M059J (cell line): ENCODE data around the gene PML. TPM values are rescaled to one million over a fixed set of nuclear protein-coding genes. Genes with fewer than 3 reads are reported as not detected.
A peak's percentile ranks its signal among the peaks of the same experiment; 100 is the strongest.

ENCODE experiments used
- DNase-seq: peaks from one replicate; pipeline ENCODE4 v3.0.0-alpha.2; 2012; ENCODE audit warnings: low read depth
- total RNA-seq: library from RNA; depleted of rRNA; stranded (reverse); fragments of >200 nt; shearing (Covaris generic); gene quantifications from 2 replicates; pipeline ENCODE4 v1.2.3, GENCODE V29; 2014

The PML gene
- total RNA-seq, 1 experiment from 2014 or later, result 74.6 TPM

DNA sequence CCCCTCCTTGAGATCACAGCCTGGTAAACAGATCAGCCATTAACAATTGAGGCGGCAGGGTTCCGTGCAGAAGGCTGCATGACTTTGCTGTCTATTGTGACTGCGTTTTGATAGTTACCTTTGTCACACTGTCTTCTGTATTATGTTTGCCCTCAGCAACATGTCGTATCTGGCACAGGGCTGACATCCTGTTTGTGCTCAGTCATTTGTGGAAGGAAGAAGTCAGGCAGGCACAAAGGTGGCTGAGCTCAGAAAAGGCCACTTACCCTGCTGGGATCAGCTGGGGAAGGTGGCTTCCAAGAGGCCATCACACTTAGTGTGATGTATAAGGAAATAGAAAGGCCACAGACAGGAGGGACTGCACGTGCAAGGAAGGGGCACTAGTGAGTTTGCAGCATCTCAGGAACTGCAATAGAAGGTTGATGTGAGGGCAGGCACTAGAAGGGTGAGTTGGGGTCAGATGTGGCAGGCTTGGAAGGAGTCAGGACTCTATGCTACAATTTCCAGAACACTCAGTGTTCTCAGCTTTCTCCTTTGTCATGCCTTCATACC is 13.4 kb downstream of the PML start:
- DNase-seq, result no peak

DNA sequence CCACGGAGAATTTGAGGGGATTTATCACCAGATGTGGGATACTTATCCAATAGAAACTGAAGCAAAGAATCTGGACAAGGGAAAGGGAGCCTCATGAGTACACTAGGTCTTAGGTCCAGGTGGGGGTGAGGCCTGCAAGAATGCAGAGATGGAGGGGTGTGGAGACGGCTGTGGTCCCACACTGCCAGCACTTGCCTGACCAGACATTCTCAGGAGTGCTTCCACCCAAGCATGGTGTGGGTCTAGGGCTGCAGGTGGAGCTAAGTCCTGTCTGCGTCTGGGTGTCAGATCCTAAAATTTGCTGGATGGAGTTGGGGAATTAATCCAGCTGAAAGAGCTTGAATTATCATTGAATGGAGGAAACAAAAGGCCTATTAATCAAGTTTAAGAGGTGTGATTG is 14.4 kb downstream of the PML start:
- no peak for DNase-seq

DNA sequence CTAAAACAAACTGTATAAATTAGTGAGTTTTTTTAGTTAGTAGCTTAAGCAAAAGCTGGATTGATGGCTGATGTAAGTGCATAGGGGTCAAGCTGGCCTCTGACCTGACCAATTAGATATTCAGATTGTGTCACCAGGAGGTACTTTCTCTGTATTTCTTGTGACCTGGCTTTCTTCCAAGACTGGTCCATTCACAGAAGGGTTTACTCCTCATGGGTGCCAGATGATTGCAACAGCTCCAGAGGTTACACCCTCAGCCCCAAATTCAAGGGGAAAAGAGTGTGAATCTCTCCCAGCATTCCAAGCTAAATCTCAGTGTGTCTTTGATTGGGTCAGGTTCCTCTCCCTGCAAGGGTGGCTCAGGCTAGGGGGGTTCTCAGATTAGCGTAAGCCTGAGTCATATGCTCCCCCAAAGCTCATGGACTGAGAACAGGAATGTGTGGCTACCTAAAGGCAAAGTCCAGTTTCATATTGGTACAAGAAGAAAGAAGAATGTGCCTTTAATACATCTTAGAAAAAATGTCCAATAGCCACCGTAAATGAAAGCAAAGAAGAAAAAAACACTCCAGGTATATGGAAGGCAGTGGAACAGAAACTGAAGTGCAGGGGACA is 16.5 kb downstream of the PML start:
- peak; percentile 30 for DNase-seq

DNA sequence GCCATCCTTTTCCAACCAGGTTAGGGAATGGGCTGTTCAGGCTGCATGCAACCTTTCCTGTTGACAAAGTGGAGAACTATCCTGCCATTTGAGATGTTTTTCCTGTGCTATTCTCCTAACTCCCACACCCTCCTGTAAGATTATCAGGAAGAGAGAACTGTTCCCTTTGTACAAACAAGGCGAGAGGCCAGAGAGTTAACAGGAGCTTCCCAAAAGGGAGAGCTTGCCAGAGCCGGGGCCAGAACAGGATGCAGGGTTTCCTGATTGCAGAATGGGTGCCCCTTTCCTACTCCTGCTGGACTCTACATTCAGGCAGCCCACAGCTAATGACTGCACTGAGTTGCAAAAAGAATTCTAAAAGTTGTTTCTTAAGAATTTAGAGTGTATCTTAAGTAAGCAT is 17.1 kb downstream of the PML start:
- no peak for DNase-seq

DNA sequence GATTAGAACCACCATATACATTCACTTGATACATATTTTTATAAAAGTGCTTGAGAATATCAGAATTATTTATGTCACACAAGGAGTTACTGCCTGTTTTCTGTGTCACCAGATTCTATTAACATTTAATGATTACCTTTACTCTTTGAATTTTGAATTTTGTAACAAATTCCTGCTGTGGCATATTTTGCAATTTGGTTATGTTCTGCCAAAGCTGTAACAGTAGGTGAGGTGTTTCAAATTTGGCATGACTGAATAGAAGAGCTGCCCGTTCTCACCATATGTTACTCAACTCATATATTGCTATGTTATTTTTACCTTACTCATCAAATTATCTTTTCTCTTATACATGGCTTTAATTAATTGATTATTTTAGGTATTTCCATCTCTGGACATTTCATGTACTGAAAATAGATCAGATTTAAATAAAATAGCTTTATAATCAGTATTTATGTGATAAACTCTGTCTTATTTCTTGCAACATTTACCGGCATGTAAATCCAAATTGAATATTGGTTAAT is 18.9 kb downstream of the PML start:
- no peak for DNase-seq

DNA sequence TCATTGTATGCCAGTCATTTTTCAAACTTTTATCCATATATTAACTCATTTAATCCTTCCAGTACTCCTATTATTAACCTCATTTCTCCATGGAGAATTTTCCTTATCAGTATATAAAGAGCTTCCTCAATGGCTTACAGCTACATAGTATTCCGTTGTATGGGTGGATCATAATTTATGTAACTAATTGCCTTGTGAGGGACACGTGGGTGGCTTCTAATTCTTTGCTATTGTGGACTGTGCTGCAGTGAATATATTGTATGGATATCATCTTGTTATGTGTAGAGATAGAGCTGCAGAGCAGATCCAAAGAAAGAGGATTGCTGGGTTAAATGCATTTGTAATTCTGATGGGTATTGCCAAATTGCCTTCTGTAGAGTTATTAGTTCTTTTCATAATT is 25.2 kb downstream of the PML start:
- DNase-seq, result no peak

DNA sequence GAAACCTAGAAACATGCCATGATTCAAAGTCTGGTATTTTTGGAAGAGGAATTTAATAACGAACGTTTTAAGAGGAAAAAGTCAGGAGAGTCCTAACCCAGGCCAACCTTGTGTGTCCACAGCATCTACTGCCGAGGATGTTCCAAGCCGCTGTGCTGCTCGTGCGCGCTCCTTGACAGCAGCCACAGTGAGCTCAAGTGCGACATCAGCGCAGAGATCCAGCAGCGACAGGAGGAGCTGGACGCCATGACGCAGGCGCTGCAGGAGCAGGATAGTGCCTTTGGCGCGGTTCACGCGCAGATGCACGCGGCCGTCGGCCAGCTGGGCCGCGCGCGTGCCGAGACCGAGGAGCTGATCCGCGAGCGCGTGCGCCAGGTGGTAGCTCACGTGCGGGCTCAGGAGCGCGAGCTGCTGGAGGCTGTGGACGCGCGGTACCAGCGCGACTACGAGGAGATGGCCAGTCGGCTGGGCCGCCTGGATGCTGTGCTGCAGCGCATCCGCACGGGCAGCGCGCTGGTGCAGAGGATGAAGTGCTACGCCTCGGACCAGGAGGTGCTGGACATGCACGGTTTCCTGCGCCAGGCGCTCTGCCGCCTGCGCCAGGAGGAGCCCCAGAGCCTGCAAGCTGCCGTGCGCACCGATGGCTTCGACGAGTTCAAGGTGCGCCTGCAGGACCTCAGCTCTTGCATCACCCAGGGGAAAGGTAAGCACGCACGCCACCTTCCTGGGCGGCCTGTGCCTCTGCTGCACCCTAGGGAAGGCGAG is 28.4 kb downstream of the PML start:
- DNase-seq, result no peak

DNA sequence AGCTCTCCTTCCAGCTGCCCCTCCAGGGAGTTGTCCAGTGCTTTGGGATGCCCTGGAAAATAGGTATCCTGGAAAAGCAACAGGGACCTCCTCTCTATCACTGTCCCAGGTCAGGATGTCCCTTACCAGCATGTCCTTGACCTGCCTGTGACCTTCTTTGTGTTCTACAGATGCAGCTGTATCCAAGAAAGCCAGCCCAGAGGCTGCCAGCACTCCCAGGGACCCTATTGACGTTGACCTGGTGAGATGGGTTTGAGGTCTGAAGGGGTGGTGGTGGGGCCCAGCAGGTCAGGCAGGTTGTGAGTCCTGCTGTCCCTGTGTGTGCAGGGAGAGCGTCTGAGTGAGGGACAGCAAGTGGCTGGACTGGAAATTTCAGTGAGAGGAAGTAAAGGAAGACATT is 30.2 kb downstream of the PML start:
- DNase-seq, result no peak

DNA sequence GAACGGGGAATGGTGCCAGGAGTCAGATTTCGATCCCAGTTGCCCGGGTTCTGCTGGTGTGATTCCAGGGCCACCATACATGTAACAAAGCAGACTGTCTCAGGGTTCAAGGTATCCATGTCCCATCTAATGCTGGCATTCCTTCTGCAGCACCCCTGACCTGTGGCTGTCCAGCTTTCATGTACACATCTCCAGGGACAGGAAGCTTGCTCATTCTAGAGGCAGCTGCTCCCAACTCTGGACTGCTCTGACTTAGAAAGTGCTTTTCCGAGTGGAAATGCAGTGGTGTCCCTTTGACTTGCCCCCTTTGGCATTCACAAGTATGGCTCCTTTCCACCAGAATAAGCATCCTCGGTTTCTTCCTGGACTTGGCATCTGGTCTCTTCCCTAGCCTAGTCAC is 30.9 kb downstream of the PML start:
- no peak for DNase-seq

DNA sequence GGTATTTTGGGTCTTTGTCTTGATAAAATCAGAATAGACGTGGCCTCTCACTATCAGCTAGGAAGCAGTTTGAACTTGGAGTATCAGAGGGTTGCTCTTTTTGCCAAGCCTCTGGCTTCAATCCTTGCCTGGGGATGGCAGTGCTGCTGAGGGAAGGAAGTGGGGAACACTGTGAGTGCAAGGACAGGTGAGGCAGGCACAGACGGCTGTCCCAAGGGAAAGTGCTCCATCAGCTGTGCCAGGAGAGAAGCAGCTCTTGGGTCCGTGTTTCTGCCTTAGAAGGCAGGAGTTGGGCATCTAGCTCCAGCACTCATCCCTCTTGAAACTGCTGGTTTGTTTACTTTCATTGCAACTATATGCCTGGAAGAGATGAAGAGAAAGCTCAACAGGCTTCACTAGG is 33.2 kb downstream of the PML start:
- DNase-seq, result no peak

DNA sequence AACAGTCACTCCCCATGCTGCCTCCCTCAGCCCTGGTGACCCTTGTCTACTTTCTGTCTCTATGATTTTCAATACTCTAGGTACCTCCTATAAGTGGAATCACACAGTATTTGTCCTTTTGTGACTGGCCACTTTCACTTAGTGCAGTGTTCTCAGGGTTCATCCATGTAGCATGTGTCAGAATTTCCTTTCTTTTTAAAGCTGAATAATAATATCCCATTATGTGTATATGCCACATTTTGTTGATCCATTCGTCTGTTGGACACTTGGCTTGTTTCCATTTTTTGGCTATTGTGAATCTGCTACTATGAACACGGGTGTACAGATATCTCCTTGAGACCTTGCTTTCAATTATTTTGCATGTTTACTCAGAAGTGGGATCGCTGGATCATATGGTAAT is 34.1 kb downstream of the PML start:
- DNase-seq, result no peak

DNA sequence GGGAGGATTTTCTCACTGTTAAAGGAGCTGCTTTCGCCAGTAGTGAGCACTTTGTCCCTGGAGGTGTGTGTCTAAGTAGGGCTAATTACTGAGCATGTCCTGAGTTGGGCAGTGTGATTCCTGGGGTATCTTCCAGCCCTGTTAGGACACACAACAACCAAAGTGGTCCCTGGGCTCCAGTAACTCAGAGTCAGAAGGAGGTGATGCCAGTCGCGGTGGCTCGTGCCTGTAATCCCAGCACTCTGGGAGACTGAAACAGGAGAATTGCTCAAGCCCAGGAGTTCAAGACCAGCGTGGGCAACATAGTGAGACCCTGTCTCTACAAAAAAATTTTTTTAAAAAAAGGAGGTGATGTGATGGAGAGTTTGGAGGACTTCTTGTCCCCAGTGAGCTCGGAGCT is 37.5 kb downstream of the PML start:
- no peak for DNase-seq

DNA sequence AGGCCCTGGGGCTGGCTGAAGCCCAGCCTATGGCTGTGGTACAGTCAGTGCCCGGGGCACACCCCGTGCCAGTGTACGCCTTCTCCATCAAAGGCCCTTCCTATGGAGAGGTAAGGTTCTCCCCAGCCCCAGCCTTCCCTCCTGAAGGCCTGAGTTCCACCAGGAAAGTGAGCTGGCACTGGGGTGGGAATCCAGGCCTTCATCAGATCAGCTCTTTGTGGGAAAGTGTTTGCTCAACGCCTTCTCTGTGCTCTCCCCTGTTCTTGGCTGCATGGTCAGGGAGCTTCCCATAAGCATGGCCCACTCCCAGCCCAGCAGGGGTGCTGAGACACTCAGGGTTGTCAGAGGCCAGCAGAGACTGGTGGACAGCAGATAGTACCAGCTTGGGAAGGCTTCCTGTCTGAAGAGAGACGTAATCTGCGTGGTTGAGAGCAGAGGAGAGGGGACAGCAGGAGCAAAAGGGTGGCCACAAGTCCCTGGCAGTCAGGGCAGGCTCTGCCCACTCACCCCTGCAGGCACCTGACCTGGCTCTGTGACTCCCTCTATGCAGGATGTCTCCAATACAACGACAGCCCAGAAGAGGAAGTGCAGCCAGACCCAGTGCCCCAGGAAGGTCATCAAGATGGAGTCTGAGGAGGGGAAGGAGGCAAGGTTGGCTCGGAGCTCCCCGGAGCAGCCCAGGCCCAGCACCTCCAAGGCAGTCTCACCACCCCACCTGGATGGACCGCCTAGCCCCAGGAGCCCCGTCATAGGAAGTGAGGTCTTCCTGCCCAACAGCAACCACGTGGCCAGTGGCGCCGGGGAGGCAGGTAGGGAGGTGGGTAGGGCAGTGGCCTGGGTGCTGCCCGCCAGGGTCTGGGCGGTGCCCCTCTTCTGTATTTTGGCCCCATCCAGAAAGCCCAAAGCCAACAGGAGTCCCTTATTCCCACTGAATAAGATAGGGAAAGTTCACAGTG is 38.4 kb downstream of the PML start:
- no peak for DNase-seq

DNA sequence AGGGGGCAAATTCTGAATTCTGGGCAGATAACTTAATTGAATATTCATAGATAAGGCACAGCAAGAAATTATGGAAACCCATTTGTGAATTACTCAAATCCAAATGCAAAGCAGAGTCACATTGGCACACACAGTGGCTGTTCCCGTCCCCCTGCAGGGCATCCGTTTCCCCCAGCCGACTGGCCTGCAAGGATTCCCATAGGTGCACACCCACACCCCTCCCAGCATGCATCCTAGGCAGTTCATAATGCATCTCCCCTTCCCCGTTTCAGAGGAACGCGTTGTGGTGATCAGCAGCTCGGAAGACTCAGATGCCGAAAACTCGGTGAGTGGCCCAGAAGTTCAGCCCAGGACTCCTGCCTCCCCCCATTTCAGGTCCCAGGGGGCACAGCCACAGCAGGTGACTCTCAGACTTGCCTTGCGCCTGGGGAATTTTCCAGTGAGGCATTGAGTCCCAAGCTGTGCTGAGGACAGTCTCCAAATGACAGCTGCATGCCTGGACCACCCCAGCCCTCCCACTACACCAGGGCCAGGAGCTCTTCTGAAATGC is 39.8 kb downstream of the PML start:
- DNase-seq, result no peak

DNA sequence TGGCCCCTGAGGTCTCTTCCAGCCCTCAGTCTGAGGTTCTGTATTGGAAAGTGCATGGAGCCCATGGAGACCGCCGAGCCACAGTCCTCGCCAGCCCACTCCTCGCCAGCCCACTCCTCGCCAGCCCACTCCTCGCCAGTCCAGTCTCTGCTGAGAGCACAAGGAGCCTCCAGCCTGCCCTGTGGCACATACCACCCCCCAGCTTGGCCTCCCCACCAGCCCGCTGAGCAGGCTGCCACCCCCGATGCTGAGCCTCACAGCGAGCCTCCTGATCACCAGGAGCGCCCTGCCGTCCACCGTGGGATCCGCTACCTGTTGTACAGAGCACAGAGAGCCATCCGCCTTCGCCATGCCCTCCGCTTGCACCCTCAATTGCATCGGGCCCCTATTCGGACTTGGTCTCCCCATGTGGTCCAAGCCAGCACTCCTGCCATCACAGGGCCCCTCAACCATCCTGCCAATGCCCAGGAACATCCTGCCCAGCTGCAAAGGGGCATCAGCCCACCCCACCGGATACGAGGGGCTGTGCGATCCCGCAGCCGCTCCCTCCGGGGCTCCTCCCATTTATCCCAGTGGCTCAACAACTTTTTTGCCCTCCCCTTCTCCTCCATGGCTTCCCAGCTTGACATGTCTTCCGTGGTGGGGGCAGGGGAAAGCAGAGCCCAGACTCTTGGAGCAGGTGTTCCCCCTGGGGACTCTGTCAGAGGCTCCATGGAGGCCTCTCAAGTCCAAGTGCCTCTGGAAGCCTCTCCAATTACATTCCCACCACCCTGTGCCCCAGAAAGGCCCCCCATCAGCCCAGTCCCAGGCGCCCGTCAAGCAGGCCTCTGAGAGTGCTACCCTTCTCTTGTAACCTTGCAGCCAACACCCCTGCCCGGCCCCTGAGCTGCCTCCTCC is 40.9 kb downstream of the PML start:
- no peak for DNase-seq

DNA sequence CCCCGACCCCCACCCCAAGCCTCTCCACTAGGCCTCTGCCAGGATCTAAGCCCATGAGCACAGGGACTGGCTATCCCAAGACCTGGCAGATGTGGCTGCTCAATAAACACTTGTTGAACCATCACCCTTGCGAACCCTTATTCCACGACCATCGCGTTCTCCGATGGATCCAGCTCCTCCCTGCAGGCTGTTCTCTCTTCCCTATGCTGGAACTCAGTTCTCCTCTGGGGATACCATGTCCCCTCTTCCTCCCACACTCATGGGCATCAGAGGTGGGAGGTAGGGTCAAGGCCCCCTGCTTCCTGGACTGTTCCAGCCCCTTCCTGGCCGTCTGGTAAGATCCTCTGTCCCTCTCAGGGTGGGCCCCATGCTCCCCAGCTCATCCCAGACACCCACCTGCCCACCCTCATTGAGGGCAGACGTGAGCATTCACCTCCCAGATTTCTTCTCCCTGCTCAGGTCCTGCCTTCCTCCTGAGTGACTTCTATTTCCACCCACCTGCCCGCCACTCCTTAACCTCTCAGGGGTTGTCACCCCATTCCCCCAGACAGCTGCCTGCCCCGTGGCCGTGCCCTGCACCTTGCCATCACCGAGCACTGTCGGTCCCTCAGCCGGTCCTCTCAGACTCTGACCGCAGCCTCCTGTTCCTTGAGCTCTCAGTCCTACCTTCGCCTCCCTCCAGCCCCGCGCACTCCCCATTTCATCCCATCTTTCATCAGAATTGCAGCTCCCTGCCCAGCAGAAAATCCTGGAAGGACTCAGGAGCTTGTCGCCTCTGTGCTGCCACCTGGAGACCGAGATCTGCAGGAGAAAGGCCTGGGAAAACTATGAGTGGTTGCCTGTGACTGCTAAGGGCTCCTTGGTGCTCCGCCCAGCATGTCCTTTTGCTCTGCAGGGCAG is 42.0 kb downstream of the PML start:
- peak; percentile 49 for DNase-seq

DNA sequence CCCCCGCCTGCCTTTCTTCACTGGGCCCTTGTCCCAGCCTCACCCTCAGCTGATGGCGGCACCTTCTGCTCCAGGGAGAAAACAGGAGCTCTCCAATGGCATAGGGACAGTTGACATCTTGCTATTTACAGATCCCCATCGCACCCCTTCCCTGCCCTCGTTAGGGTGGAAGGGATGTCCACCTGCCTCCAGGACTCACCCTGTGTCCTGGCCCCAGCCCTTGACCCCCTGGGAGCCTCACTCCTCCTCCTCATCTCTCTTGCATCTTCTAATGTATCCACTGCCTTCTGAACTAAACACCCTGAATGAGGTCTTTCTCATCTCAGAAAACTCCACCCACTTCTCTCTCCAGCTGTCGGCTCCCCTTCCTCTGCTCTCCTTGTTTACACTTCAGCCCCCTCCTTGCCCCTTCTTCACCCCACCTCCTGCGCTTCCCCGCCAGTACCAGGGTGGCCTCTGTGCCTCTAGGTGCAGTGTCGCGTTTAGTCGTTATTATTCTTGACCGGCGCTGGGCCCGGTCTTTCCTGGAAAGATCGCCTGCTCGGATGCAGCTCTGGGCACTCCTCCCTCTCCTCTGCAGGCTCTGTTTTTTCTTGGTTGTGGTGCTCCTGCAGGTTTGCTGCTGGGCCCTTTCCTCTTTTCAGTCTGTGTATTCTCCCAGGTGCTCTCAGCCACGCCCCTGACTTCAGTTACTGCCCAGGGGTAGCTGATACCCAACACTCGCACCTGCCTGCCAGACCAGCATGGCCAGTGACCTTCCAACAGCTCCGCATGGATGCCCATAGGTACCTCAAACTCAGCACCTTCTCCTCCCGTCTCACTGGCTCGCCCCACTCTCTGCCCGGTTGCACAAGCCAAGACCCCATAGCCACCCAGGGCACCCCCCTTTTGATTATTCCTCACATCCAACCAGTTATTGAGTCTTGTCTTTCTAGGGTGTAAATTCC is 42.9 kb downstream of the PML start:
- no peak for DNase-seq
